ENCODE measurements around the gene GDA.
A peak's percentile ranks its signal among the peaks of the same experiment; 100 is the strongest.

The GDA gene

DNA sequence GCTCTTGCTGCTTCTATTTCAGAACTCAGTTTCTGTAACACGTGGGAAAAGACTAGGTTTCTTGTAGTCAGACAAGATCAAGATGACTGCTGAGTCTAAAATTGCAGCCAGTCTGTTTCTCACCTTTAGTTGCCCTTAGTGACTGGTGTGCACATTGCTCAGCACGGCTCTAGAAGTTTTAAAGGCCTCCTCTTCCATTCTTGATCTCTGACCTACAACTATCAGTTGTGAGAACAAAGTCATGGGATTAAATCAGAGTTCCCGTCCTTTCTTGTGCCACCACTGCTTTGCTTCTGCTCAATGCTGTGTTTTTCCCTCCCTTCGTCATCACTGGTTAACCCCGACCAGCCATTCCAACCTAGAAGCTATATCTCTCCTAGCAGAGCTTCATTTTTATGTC lies 52.8 kb downstream of the GDA start:
- H3K4me3 ChIP-seq (ENCODE audit: low read length in 2 of 2): no peak overlapping the region
- H3K4me1 ChIP-seq (ENCODE audit: control insufficient read depth in 2 of 2, insufficient read depth in 2 of 2, low read length in 2 of 2): peaks cover 0 to 22% of the 10 kb centered on the region in 2 donors
- no peaks in the 10 kb centered on the region for H3K36me3 ChIP-seq (ENCODE audit: control insufficient read depth in 2 of 2, insufficient read depth in 2 of 2, low read length in 2 of 2)
- H3K27ac ChIP-seq (ENCODE audit: low read depth in 2 of 2, low read length in 2 of 2): no peak overlapping the region
- H3K27me3 ChIP-seq (ENCODE audit: control insufficient read depth in 2 of 2, insufficient read depth in 2 of 2, low read length in 2 of 2): no peaks in the 10 kb centered on the region
- H3K9me3 ChIP-seq (ENCODE audit: control insufficient read depth in 2 of 2, low read length in 2 of 2): no peaks in the 10 kb centered on the region
- H3K9ac ChIP-seq (ENCODE audit: low read depth in 1 of 2, low read length in 2 of 2): no peak overlapping the region

DNA sequence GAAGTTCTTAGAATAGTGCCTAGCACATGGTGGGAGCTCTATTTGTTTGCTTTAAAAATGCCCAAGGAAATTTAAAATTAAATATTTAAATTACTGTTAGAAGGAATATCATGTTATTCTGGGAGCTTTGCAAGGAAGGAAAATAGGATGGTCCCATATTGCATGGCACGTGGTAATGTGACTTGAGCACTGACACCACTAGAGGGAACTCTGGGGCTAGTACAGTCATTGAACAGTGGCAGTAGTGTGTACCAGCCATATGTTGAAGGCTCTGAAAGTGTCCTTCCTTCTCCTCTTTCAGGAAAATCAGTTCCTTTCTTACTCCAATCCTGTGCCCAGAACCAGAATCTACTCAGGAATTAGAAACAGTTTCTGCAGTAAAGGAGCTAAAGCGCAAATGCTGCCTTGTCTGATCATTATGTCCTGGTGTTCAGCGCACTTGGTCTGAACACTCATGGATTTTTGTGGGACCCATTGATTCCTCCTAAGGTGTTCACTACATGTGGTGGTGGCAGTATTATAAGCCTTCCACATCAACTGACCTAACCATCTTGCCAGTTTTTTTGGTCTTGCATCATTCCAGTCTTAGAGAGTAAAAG lies 54.1 kb downstream of the GDA start:
- Histone ChIP-seq H3K9ac (ENCODE audit: low read depth in 1 of 2, low read length in 2 of 2) (no peak overlapping the region), H3K27me3 (ENCODE audit: control insufficient read depth in 2 of 2, insufficient read depth in 2 of 2, low read length in 2 of 2) (no peaks in the 10 kb centered on the region), H3K36me3 (ENCODE audit: control insufficient read depth in 2 of 2, insufficient read depth in 2 of 2, low read length in 2 of 2) (no peaks in the 10 kb centered on the region), H3K4me1 (ENCODE audit: control insufficient read depth in 2 of 2, insufficient read depth in 2 of 2, low read length in 2 of 2) (peaks cover 0 to 22% of the 10 kb centered on the region in 2 donors), H3K4me3 (ENCODE audit: low read length in 2 of 2) (no peak overlapping the region), H3K9me3 (ENCODE audit: control insufficient read depth in 2 of 2, low read length in 2 of 2) (no peaks in the 10 kb centered on the region), H3K27ac (ENCODE audit: low read depth in 2 of 2, low read length in 2 of 2) (no peak overlapping the region)

DNA sequence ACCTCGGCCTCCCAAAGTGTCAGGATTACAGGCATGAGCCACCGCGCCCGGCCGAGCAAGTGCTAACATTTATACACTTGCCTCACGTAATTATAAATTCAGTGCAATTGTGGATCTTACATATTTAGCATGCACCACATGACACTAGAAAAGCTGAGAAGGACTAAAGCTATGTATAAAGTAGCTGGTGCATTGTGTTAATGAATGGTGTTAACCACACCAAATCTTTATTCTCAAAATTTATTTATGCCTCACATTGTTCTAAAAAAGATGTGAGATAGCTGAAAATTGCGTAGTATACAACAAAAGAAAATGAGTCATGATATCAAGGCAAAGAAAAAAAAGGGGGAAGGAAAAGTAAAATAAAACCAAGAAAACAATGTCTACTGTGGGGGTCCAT lies 54.8 kb downstream of the GDA start:
- H3K27ac ChIP-seq (ENCODE audit: low read depth in 2 of 2, low read length in 2 of 2): no peak overlapping the region
- H3K9ac ChIP-seq (ENCODE audit: low read depth in 1 of 2, low read length in 2 of 2): no peak overlapping the region
- H3K4me3 ChIP-seq (ENCODE audit: low read length in 2 of 2): no peak overlapping the region
- no peaks in the 10 kb centered on the region for H3K36me3 ChIP-seq (ENCODE audit: control insufficient read depth in 2 of 2, insufficient read depth in 2 of 2, low read length in 2 of 2)
- H3K4me1 ChIP-seq (ENCODE audit: control insufficient read depth in 2 of 2, insufficient read depth in 2 of 2, low read length in 2 of 2): peaks cover 0 to 19% of the 10 kb centered on the region in 2 donors
- no peaks in the 10 kb centered on the region for H3K27me3 ChIP-seq (ENCODE audit: control insufficient read depth in 2 of 2, insufficient read depth in 2 of 2, low read length in 2 of 2)
- no peaks in the 10 kb centered on the region for H3K9me3 ChIP-seq (ENCODE audit: control insufficient read depth in 2 of 2, low read length in 2 of 2)

DNA sequence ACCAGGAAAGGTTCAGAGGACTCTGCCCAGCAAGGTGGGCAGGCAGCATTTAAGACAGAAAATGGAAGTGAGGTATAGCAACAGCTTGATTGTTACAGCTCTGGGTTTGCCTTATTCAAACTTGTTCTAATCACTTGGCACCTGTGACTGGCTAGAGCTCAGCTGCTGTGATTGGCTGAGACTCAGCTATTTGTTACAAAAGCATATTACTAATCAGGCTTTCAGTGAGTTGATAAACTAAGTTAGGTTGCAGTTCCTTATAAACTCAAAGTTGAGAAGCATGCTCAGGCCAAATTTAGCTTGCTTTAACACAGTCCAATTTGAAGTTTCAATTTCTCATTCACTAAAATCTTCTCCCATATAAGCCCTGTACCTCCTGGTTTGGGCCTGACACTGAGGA lies 56.3 kb downstream of the GDA start:
- Histone ChIP-seq H3K27me3 (ENCODE audit: control insufficient read depth in 2 of 2, insufficient read depth in 2 of 2, low read length in 2 of 2) (no peaks in the 10 kb centered on the region), H3K27ac (ENCODE audit: low read depth in 2 of 2, low read length in 2 of 2) (peak overlapping the region in 1 of 2 donors; percentile 44), H3K9ac (ENCODE audit: low read depth in 1 of 2, low read length in 2 of 2) (no peak overlapping the region), H3K9me3 (ENCODE audit: control insufficient read depth in 2 of 2, low read length in 2 of 2) (no peaks in the 10 kb centered on the region), H3K4me1 (ENCODE audit: control insufficient read depth in 2 of 2, insufficient read depth in 2 of 2, low read length in 2 of 2) (peaks cover 0 to 8% of the 10 kb centered on the region in 2 donors), H3K4me3 (ENCODE audit: low read length in 2 of 2) (no peak overlapping the region), H3K36me3 (ENCODE audit: control insufficient read depth in 2 of 2, insufficient read depth in 2 of 2, low read length in 2 of 2) (no peaks in the 10 kb centered on the region)

DNA sequence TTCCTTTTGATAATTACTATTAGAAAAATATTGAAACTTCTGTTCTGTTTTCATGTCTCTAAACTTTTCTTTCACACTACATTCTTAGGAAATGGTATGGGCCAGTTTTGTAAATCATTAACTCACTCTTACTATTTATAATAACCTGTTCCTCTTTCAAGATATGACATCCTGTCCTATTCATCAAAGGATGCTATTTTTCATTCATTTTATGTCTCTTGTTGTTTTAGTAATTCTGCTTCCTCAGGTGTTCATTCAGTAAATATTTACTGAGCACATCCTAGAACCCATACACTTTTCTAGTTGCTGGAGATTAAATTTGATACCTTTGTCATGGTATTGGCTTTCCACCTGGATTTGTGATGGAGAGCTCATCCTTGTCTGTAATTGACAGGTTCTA lies 58.0 kb downstream of the GDA start:
- Histone ChIP-seq H3K4me3 (ENCODE audit: low read length in 2 of 2) (no peak overlapping the region), H3K4me1 (ENCODE audit: control insufficient read depth in 2 of 2, insufficient read depth in 2 of 2, low read length in 2 of 2) (peaks cover 0 to 6% of the 10 kb centered on the region in 2 donors), H3K27ac (ENCODE audit: low read depth in 2 of 2, low read length in 2 of 2) (no peak overlapping the region), H3K27me3 (ENCODE audit: control insufficient read depth in 2 of 2, insufficient read depth in 2 of 2, low read length in 2 of 2) (no peaks in the 10 kb centered on the region), H3K9me3 (ENCODE audit: control insufficient read depth in 2 of 2, low read length in 2 of 2) (no peaks in the 10 kb centered on the region), H3K9ac (ENCODE audit: low read depth in 1 of 2, low read length in 2 of 2) (no peak overlapping the region), H3K36me3 (ENCODE audit: control insufficient read depth in 2 of 2, insufficient read depth in 2 of 2, low read length in 2 of 2) (no peaks in the 10 kb centered on the region)

DNA sequence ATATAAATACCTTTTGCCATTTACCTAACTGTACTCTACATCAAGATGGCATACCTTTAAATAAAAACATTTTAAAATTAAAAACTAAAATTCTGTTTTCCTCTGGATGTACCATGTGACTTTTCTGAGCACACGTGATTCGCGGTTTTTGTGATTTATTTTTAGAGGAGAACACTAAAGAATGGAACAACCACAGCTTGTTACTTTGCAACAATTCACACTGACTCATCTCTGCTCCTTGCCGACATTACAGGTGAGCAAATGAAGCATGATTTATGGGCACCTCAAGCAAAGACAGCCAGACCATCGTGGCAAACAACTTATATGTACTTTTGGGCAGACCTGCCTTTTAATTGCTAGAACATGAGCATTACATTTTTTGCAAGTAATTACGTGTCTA lies 61.3 kb downstream of the GDA start:
- no peaks in the 10 kb centered on the region for H3K9me3 ChIP-seq (ENCODE audit: control insufficient read depth in 2 of 2, low read length in 2 of 2)
- no peak overlapping the region for H3K4me3 ChIP-seq (ENCODE audit: low read length in 2 of 2)
- H3K36me3 ChIP-seq (ENCODE audit: control insufficient read depth in 2 of 2, insufficient read depth in 2 of 2, low read length in 2 of 2): no peaks in the 10 kb centered on the region
- H3K27me3 ChIP-seq (ENCODE audit: control insufficient read depth in 2 of 2, insufficient read depth in 2 of 2, low read length in 2 of 2): no peaks in the 10 kb centered on the region
- no peak overlapping the region for H3K9ac ChIP-seq (ENCODE audit: low read depth in 1 of 2, low read length in 2 of 2)
- H3K27ac ChIP-seq (ENCODE audit: low read depth in 2 of 2, low read length in 2 of 2): no peak overlapping the region
- H3K4me1 ChIP-seq (ENCODE audit: control insufficient read depth in 2 of 2, insufficient read depth in 2 of 2, low read length in 2 of 2): peaks cover 0 to 2% of the 10 kb centered on the region in 2 donors

DNA sequence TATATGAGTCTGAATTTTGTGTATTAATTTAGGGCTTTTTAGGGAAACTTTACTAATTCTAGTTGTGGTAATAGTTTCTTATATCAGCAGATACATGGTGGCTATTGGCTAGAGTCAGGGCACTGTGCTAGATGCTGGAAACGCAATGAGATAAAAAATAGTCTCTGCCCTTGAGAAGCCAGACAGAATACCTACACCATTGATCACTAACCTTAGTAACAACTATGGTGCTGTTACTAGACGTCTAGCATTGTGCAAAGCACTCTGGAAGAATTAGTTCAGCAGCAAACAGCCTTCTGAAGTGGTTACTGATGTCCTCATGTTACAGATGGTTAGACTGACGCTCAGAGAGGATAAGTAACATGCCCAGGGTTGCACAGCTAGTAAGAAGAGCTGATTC lies 61.8 kb downstream of the GDA start:
- Histone ChIP-seq H3K27ac (ENCODE audit: low read depth in 2 of 2, low read length in 2 of 2) (no peak overlapping the region), H3K36me3 (ENCODE audit: control insufficient read depth in 2 of 2, insufficient read depth in 2 of 2, low read length in 2 of 2) (peaks cover 0 to 5% of the 10 kb centered on the region in 2 donors), H3K4me1 (ENCODE audit: control insufficient read depth in 2 of 2, insufficient read depth in 2 of 2, low read length in 2 of 2) (no peaks in the 10 kb centered on the region), H3K4me3 (ENCODE audit: low read length in 2 of 2) (no peak overlapping the region), H3K9ac (ENCODE audit: low read depth in 1 of 2, low read length in 2 of 2) (no peak overlapping the region), H3K27me3 (ENCODE audit: control insufficient read depth in 2 of 2, insufficient read depth in 2 of 2, low read length in 2 of 2) (no peaks in the 10 kb centered on the region), H3K9me3 (ENCODE audit: control insufficient read depth in 2 of 2, low read length in 2 of 2) (no peaks in the 10 kb centered on the region)

DNA sequence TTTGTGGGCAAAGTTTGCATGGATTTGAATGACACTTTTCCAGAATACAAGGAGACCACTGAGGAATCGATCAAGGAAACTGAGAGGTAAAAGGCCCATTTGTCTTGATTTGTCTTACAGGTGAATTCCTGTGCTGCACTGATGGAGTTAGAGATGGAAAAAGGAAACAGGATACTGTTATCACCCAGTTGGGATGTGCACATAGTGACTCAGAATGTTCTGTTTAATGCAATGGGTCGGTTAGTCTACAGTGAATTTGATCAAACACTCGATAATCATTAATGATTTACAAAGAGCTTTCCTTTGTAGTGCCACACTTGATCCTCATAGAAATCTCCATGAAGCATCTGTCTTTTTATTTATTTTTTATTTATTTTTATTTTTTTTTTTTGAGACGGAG lies 64.7 kb downstream of the GDA start:
- no peaks in the 10 kb centered on the region for H3K27me3 ChIP-seq (ENCODE audit: control insufficient read depth in 2 of 2, insufficient read depth in 2 of 2, low read length in 2 of 2)
- no peak overlapping the region for H3K27ac ChIP-seq (ENCODE audit: low read depth in 2 of 2, low read length in 2 of 2)
- no peaks in the 10 kb centered on the region for H3K9me3 ChIP-seq (ENCODE audit: control insufficient read depth in 2 of 2, low read length in 2 of 2)

DNA sequence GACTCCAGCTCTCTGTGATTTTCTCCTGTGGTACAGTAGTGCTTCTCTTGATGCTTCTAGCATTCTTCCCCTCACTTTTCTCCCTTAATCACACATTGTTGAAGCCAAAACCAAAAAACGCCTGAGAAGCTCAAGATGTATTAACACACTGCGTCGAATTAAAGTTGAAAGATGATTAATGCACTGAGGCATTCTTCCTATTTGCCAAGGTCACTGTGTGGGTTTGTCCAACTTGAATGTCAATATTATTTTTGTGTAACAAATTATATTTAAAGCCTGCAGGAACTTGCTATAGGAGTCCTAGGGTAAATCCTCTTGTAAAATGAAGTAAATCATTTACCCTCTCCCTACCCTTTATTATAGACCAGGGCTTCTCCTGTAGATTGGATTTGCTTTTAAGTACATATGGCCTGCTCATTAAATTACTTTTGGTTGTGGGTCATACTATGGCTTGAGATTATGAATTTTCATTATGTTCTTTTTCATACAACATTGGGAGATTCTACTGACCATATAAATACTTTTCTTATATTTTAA lies 68.1 kb downstream of the GDA start:
- no peak overlapping the region for H3K27ac ChIP-seq (ENCODE audit: low read depth in 2 of 2, low read length in 2 of 2)
- no peaks in the 10 kb centered on the region for H3K27me3 ChIP-seq (ENCODE audit: control insufficient read depth in 2 of 2, insufficient read depth in 2 of 2, low read length in 2 of 2)
- H3K4me1 ChIP-seq (ENCODE audit: control insufficient read depth in 2 of 2, insufficient read depth in 2 of 2, low read length in 2 of 2): peaks cover 0 to 5% of the 10 kb centered on the region in 2 donors
- no peaks in the 10 kb centered on the region for H3K9me3 ChIP-seq (ENCODE audit: control insufficient read depth in 2 of 2, low read length in 2 of 2)
- no peak overlapping the region for H3K4me3 ChIP-seq (ENCODE audit: low read length in 2 of 2)
- peaks cover 0 to 8% of the 10 kb centered on the region in 2 donors for H3K36me3 ChIP-seq (ENCODE audit: control insufficient read depth in 2 of 2, insufficient read depth in 2 of 2, low read length in 2 of 2)
- H3K9ac ChIP-seq (ENCODE audit: low read depth in 1 of 2, low read length in 2 of 2): no peak overlapping the region

More for the DNA sequence above, 64.7 kb downstream of the GDA start:
- H3K4me3 ChIP-seq (ENCODE audit: low read length in 2 of 2): no peak overlapping the region
- H3K9ac ChIP-seq (ENCODE audit: low read depth in 1 of 2, low read length in 2 of 2): no peak overlapping the region
- H3K4me1 ChIP-seq (ENCODE audit: control insufficient read depth in 2 of 2, insufficient read depth in 2 of 2, low read length in 2 of 2): peaks cover 0 to 5% of the 10 kb centered on the region in 2 donors
- peaks cover 0 to 8% of the 10 kb centered on the region in 2 donors for H3K36me3 ChIP-seq (ENCODE audit: control insufficient read depth in 2 of 2, insufficient read depth in 2 of 2, low read length in 2 of 2)

DNA sequence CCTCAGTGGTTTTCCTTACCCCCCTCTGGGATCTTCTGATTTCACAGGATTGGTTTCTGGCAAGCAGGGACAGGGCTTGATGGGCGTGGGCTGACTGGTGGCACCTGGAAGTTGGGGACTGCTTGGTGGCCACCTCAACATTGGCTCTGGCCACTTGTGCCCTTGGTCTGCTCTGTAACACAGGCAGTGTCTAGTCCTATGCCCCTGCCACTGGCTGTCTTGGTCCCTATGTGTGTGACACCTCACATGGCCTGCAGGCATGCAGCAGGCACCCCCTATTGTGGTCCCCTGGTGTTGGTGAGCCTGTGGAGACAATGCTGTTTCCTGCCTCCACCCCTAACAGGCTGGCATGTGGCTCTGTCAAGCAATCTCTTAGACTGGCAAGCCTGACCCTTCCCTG lies 71.3 kb downstream of the GDA start:
- H3K9ac ChIP-seq (ENCODE audit: low read depth in 1 of 2, low read length in 2 of 2): no peak overlapping the region

More for the DNA sequence above, 71.3 kb downstream of the GDA start:
- peaks cover 0 to 8% of the 10 kb centered on the region in 2 donors for H3K36me3 ChIP-seq (ENCODE audit: control insufficient read depth in 2 of 2, insufficient read depth in 2 of 2, low read length in 2 of 2)
- H3K4me3 ChIP-seq (ENCODE audit: low read length in 2 of 2): no peak overlapping the region
- H3K9me3 ChIP-seq (ENCODE audit: control insufficient read depth in 2 of 2, low read length in 2 of 2): no peaks in the 10 kb centered on the region
- H3K4me1 ChIP-seq (ENCODE audit: control insufficient read depth in 2 of 2, insufficient read depth in 2 of 2, low read length in 2 of 2): peaks cover 0 to 5% of the 10 kb centered on the region in 2 donors
- H3K27me3 ChIP-seq (ENCODE audit: control insufficient read depth in 2 of 2, insufficient read depth in 2 of 2, low read length in 2 of 2): no peaks in the 10 kb centered on the region
- H3K27ac ChIP-seq (ENCODE audit: low read depth in 2 of 2, low read length in 2 of 2): no peak overlapping the region
